Ectodermal cell (in vitro differentiated cells): ENCODE data around the gene TTC38. TPM values are rescaled to one million over a fixed set of nuclear protein-coding genes. Genes with fewer than 3 reads are reported as not detected.
A peak's percentile ranks its signal among the peaks of the same experiment; 100 is the strongest.

Experiments
- H3K27ac ChIP-seq: 2 replicates; pipeline ENCODE4 v1.7.0; 2013; ENCODE audit warnings: mild to moderate bottlenecking, low read depth, low read length; ENCODE audit not compliant: insufficient read depth, poor library complexity, severe bottlenecking
- H3K27me3 ChIP-seq: 2 replicates; pipeline ENCODE4 v1.7.0; 2013; ENCODE audit warnings: mild to moderate bottlenecking, low read length; ENCODE audit not compliant: insufficient read depth, control insufficient read depth, poor library complexity, severe bottlenecking
- H3K36me3 ChIP-seq: one replicate; pipeline ENCODE4 v1.7.0; 2013; ENCODE audit warnings: low read length; ENCODE audit not compliant: control insufficient read depth, insufficient read depth
- H3K4me1 ChIP-seq: one replicate; pipeline ENCODE4 v1.7.0; 2013; ENCODE audit warnings: low read length; ENCODE audit not compliant: control insufficient read depth, insufficient read depth
- H3K4me3 ChIP-seq: 2 replicates; pipeline ENCODE4 v1.7.0; 2013; ENCODE audit warnings: low read depth, low read length, control low read depth; ENCODE audit not compliant: insufficient read depth
- H3K9me3 ChIP-seq: 2 replicates; pipeline ENCODE4 v1.7.0; 2013; ENCODE audit warnings: mild to moderate bottlenecking, low read length, moderate library complexity; ENCODE audit not compliant: control insufficient read depth
- WGBS, 2 experiments: methylation state at CpG; one replicate each; pipeline ENCODE4 v1.1.7; 2013; ENCODE audit warnings: missing lambda C conversion rate in 2 of 2; 5-methylcytosine and 5-hydroxymethylcytosine counted together
- polyA plus RNA-seq, 4 experiments: library from polyadenylated mRNA; stranded (reverse); fragments of 50-300 nt; gene quantifications; one replicate each; pipeline ENCODE4 v1.2.3, GENCODE V29; 2013

TTC38 gene
- polyA plus RNA-seq (2013, experiment 1 of 4) = 25.1 TPM
- polyA plus RNA-seq (2013, experiment 2 of 4) = 26.1 TPM
- 19.6 TPM for polyA plus RNA-seq (2013, experiment 3 of 4)
- polyA plus RNA-seq (2013, experiment 4 of 4) = 19.9 TPM

DNA sequence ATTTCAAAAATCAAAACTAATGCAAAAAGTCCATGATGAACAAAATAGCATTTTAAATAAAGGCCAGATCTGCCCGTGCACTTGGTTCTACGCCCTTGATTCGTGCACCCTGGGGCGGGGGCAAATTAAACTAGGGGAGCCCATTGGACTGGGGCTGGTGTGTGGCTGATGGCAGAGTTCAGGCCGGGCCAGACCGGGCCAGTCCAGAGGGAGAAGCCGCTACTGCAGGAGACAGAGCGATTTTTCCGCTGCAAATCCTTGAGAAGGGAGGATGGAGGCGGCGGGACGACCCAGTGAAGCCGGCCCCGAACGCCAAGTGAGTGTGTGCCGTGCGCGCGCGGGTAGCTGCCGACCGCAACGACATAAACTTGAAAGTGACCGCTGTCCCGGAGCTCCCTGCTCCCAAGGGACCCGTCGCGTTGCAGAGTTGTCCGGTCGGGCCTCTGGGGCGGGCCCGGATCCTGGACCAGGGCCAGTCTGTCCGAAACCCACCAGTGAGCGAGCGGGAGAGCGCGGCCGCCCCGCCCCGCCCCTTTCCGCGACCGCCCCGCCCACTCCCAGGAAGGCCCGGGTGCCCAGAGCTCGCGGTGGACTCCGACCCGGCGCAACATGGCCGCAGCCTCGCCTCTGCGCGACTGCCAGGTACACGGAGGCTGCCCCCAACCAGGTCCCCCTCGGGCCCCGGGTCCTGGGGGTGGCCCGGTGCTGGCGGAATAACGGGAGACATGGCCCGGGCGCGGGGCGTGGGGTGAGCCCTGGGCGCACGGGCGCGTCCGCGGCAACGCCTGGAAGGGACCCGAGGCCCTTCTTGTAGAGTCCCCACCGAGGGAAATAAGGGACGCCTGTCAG is at the start of gene TTC38:
TSS of gene TTC38 (plus strand) at position 578 of the 849 bp plus-strand sequence. CDS start at position 610, 32 bp downstream.
- peaks cover 3% of the 10 kb centered on the region for H3K9me3 ChIP-seq
- H3K4me3 ChIP-seq = peak within 1 kb of the TSS; percentile 51
- no peak within 1 kb of the TSS for H3K27ac ChIP-seq
- 4% methylated on average over 74 of the region's 74 CpGs for WGBS, 2 experiments
- no peaks in the 10 kb centered on the region for H3K36me3 ChIP-seq
- H3K27me3 ChIP-seq = peaks cover 43% of the 10 kb centered on the region
- H3K4me1 ChIP-seq = peaks cover 3% of the 10 kb centered on the region

DNA sequence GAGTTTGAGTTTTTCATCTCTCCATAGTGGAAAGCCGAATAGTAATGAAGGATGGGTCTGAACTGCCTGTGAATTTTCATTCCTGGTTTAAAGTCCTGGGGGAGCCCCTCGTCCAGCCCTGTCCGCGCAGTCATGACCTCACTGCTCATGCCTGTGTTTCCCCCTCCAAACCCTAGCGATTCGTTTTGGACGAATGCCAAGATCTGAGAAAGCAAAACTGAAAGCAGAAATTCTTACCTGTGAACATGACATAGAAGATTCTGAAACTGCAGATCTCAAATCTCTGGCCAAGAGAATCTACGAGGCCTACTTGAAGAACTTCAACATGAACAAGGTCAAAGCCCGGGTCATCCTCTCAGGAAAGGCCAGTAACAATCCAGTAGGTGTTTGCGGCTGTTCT is 48.2 kb upstream of the TTC38 start:
- H3K9me3 ChIP-seq = no peaks in the 10 kb centered on the region
- no peaks in the 10 kb centered on the region for H3K27me3 ChIP-seq
- WGBS, 2 experiments = 93 to 96% methylated on average over 10 of the region's 10 CpGs
- H3K4me3 ChIP-seq = no peak overlapping the region
- no peak overlapping the region for H3K27ac ChIP-seq
- H3K4me1 ChIP-seq = no peaks in the 10 kb centered on the region
- H3K36me3 ChIP-seq = no peaks in the 10 kb centered on the region

- WGBS, 2 experiments = 94 to 95% methylated on average over 4 of the region's 5 CpGs
- H3K36me3 ChIP-seq = no peaks in the 10 kb centered on the region
- no peaks in the 10 kb centered on the region for H3K27me3 ChIP-seq
- H3K4me1 ChIP-seq = no peaks in the 10 kb centered on the region
- no peaks in the 10 kb centered on the region for H3K9me3 ChIP-seq
- H3K4me3 ChIP-seq = no peak overlapping the region
- H3K27ac ChIP-seq = no peak overlapping the region
Measured at GRCh38 chr22:46220921-46221320, 46.9 kb upstream of the TTC38 start.

GRCh38 chr22:46224044-46224897 is 43.5 kb upstream of the TTC38 start:
- H3K27ac ChIP-seq = no peak overlapping the region
- no peaks in the 10 kb centered on the region for H3K36me3 ChIP-seq

DNA sequence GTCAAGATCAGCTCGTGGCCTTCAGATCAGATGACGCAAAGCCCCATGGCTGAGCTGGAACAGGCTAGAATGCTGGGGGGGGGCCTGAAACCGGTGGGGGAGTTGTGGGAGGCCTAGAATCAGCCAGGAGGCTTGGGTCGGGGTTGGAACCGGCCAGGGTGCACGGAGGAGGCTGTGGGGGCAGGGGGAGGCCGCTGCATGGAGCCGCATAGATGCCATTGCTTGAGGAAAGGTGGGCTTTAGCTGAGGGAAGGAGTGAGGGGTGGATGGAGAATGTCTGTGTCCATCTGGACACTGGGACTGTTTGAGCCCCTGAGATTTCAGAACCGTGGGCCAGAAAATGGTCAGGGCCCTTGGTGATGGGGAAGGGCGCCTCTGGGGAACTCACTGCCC is 42.9 kb upstream of the TTC38 start:
- Histone ChIP-seq H3K27me3 (no peaks in the 10 kb centered on the region), H3K4me1 (no peaks in the 10 kb centered on the region), H3K36me3 (no peaks in the 10 kb centered on the region), H3K9me3 (no peaks in the 10 kb centered on the region), H3K4me3 (no peak overlapping the region), H3K27ac (no peak overlapping the region)
- WGBS, 2 experiments = 84 to 86% methylated on average over 10 of the region's 10 CpGs

More at GRCh38 chr22:46224044-46224897, 43.5 kb upstream of the TTC38 start:
- no peak overlapping the region for H3K4me3 ChIP-seq
- no peaks in the 10 kb centered on the region for H3K9me3 ChIP-seq
- H3K27me3 ChIP-seq = no peaks in the 10 kb centered on the region
- 90 to 91% methylated on average over 23 of the region's 23 CpGs for WGBS, 2 experiments
- H3K4me1 ChIP-seq = no peaks in the 10 kb centered on the region

- Histone ChIP-seq H3K9me3 (no peaks in the 10 kb centered on the region), H3K36me3 (no peaks in the 10 kb centered on the region), H3K4me1 (no peaks in the 10 kb centered on the region), H3K4me3 (no peak overlapping the region), H3K27me3 (no peaks in the 10 kb centered on the region), H3K27ac (no peak overlapping the region)
- WGBS, 2 experiments = 92 to 94% methylated on average over 7 of the region's 7 CpGs
Measured at GRCh38 chr22:46225631-46226030, 42.2 kb upstream of the TTC38 start.

DNA sequence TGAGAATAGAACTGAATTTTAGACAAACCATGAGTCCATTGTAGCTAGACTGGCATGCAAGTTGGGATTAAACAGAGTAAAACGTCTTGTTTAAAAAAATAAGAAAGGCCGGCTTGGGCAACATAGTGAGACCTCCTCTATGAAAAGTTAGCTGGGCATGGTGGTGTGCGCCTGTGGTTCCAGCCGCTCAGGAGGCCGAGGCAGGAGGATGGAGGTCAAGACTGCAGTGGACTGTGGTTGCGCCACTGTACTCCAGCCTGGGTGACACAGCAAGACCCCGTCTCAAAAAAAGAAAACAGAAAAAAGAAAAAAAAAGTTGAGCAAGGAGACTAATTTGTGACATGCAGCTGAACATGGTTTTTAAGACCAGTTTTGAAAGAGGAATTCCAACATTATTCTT is 41.2 kb upstream of the TTC38 start:
- Histone ChIP-seq H3K27me3 (no peaks in the 10 kb centered on the region), H3K4me1 (no peaks in the 10 kb centered on the region), H3K36me3 (no peaks in the 10 kb centered on the region), H3K4me3 (no peak overlapping the region), H3K9me3 (no peaks in the 10 kb centered on the region), H3K27ac (no peak overlapping the region)
- 93 to 94% methylated on average over 7 of the region's 7 CpGs for WGBS, 2 experiments

- 94% methylated on average over 7 of the region's 8 CpGs for WGBS, 2 experiments
- H3K4me3 ChIP-seq = no peak overlapping the region
Measured at GRCh38 chr22:46229701-46230100, 38.1 kb upstream of the TTC38 start.

DNA sequence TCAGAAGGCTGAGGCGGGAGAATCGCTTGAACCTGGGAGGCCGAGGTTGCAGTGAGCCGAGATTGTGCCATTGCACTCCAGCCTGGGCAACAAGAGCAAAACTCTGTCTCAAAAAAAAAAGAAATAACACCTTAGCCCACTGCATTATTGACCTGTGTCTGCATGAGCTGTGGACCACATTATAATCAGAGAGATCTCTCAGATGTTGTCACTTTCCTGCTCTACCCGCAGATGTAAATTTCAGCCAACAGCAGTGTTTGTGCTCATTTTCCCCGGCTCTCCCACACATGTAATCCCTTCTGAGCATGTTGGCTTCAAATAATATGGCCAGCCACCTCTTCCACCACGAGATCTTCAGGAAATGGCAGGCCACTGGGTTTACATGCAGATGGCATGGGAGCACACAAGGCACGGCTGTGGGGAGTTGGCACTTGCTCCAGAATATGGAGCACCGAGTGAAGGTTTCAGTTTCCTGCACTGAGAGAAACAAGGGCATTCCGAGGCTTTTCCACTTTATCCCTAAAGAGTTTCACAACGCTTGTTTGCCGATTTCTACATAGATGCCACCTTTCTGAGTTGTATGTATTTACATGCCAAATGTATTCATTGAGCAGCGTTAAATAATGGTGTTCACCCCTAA is 37.4 kb upstream of the TTC38 start:
- no peak overlapping the region for H3K27ac ChIP-seq
- H3K27me3 ChIP-seq = no peaks in the 10 kb centered on the region
- H3K4me3 ChIP-seq = no peak overlapping the region
- no peaks in the 10 kb centered on the region for H3K36me3 ChIP-seq
- 91 to 93% methylated on average over 13 of the region's 13 CpGs for WGBS, 2 experiments
- no peaks in the 10 kb centered on the region for H3K9me3 ChIP-seq
- no peaks in the 10 kb centered on the region for H3K4me1 ChIP-seq

More at GRCh38 chr22:46229701-46230100, 38.1 kb upstream of the TTC38 start:
- Histone ChIP-seq H3K36me3 (no peaks in the 10 kb centered on the region), H3K9me3 (no peaks in the 10 kb centered on the region), H3K27me3 (no peaks in the 10 kb centered on the region), H3K27ac (no peak overlapping the region), H3K4me1 (no peaks in the 10 kb centered on the region)
